OCI-LY3 (cell line): ENCODE data around the gene RAB11FIP4.
"Not testable (repeated sequence)": the region's sequence is repeated elsewhere in the genome, so short reads cannot be mapped to it uniquely, and the experiment has no call there.

Source experiments
- H2AFZ ChIP-seq: fragments of 200-600, 300-600 bp; shearing (Covaris generic); 2 replicates; pipeline ENCODE4 v1.6.0; 2014; ENCODE audit warnings: antibody characterized with exemption, low read depth, low read length
- H3K27ac ChIP-seq: fragments of 200-600, 300-600 bp; sonication (generic); 2 replicates; pipeline ENCODE4 v1.5.1; 2014; ENCODE audit warnings: mild to moderate bottlenecking, low read length, moderate library complexity, mixed read lengths
- H3K27me3 ChIP-seq: fragments of 200-600, 300-600 bp; sonication (generic); 2 replicates; pipeline ENCODE4 v1.6.1; 2014; ENCODE audit warnings: low read depth, low read length, mixed read lengths
- H3K36me3 ChIP-seq: fragments of 200-600, 300-600 bp; sonication (generic); replicated peaks from 2 replicates; pipeline ENCODE3; 2014; ENCODE audit warnings: low read depth, low read length, mixed read lengths
- H3K4me1 ChIP-seq: fragments of 300-600, 200-600 bp; sonication (generic); 2 replicates; pipeline ENCODE4 v1.6.1; 2014; ENCODE audit warnings: low read length, mixed read lengths
- H3K4me2 ChIP-seq: fragments of 200-600, 300-600 bp; sonication (generic); 2 replicates; pipeline ENCODE4 v1.6.1; 2014; ENCODE audit warnings: low read length, mixed read lengths
- H3K4me3 ChIP-seq: fragments of 300-600, 200-600 bp; sonication (generic); 2 replicates; pipeline ENCODE4 v1.5.1; 2014; ENCODE audit warnings: antibody characterized with exemption, mild to moderate bottlenecking, low read length, moderate library complexity
- H3K79me2 ChIP-seq: fragments of 300-600, 200-600 bp; shearing (Covaris generic); 2 replicates; pipeline ENCODE4 v1.6.1; 2014; ENCODE audit warnings: mild to moderate bottlenecking, low read length, mixed read lengths
- H3K9ac ChIP-seq: fragments of 300-600, 200-600 bp; shearing (Covaris generic); 2 replicates; pipeline ENCODE4 v1.6.0; 2014; ENCODE audit warnings: mild to moderate bottlenecking, low read length, moderate library complexity
- H3K9me3 ChIP-seq: fragments of 200-600, 300-600 bp; shearing (Covaris generic); 2 replicates; pipeline ENCODE4 v1.6.1; 2014; ENCODE audit warnings: low read length, mixed read lengths; ENCODE audit not compliant: insufficient read depth
- H4K20me1 ChIP-seq: fragments of 200-600, 300-600 bp; sonication (generic); 2 replicates; pipeline ENCODE4 v1.6.1; 2016; ENCODE audit warnings: low read length, mixed read lengths; ENCODE audit not compliant: insufficient read depth
- CTCF ChIP-seq: fragments of 200-600, 300-600 bp; sonication (generic); IDR thresholded peaks from 2 replicates; pipeline ENCODE4 v1.5.1; 2014; ENCODE audit warnings: antibody characterized with exemption, low read length, low read depth
- EZH2phosphoT487 ChIP-seq: fragments of 200-600 bp; shearing (Covaris generic); IDR thresholded peaks from 2 replicates; pipeline ENCODE4 v1.6.1; 2018; ENCODE audit warnings: antibody characterized with exemption, mixed run types, low read depth

RAB11FIP4 gene

GRCh38 chr17:31439716-31440115 lies 48.2 kb downstream of the RAB11FIP4 start:
- Histone ChIP-seq H4K20me1 (no peaks in the 10 kb centered on the region), H3K36me3 (no peaks in the 10 kb centered on the region), H3K27ac (no peak overlapping the region), H3K9me3 (no peaks in the 10 kb centered on the region), H3K9ac (no peak overlapping the region), H2AFZ (no peak overlapping the region), H3K79me2 (no peaks in the 10 kb centered on the region), H3K4me1 (peaks cover 6% of the 10 kb centered on the region; the same call in 1 of the 2 replicates), H3K27me3 (no peaks in the 10 kb centered on the region), H3K4me2 (no peak overlapping the region), H3K4me3 (no peak overlapping the region)
- no peak for TF ChIP-seq EZH2phosphoT487
- no peak for TF ChIP-seq CTCF

GRCh38 chr17:31442276-31442675 lies 50.8 kb downstream of the RAB11FIP4 start:
- Histone ChIP-seq H3K4me2 (no peak overlapping the region), H2AFZ (no peak overlapping the region), H3K27ac (no peak overlapping the region), H3K79me2 (no peaks in the 10 kb centered on the region), H3K4me1 (peaks cover 6% of the 10 kb centered on the region; the same call in 1 of the 2 replicates), H3K4me3 (no peak overlapping the region), H3K27me3 (no peaks in the 10 kb centered on the region), H3K9ac (no peak overlapping the region), H3K36me3 (no peaks in the 10 kb centered on the region), H3K9me3 (no peaks in the 10 kb centered on the region), H4K20me1 (no peaks in the 10 kb centered on the region)
- TF ChIP-seq CTCF (no peak), EZH2phosphoT487 (no peak)

- not testable (repeated sequence) for H4K20me1 ChIP-seq, H3K4me3 ChIP-seq, H3K4me2 ChIP-seq, H3K27ac ChIP-seq, H3K4me1 ChIP-seq, H3K79me2 ChIP-seq, H3K27me3 ChIP-seq, H3K9ac ChIP-seq, H2AFZ ChIP-seq, H3K9me3 ChIP-seq, H3K36me3 ChIP-seq
Measured at GRCh38 chr17:31442856-31443255, 51.4 kb downstream of the RAB11FIP4 start.

DNA sequence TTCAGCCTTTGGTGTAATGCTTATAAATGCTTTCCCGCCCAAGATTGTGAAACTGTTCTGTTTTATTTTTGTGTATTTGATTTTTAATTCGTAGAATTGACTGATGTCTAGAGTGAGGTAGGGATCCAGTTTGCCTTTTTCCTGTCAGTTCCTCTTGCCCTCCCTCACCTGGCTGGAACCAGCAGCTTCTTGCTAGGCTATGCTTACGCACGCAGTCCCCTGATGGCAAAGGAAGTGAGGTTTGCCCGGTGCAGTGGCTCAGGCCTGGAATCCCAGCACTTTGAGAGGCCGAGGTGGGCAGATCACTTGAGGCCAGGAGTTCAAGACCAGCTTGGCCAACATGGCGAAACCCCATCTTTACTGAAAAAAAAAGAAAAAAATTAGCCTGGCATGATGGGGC lies 51.9 kb downstream of the RAB11FIP4 start:
- no peaks in the 10 kb centered on the region for H3K9me3 ChIP-seq
- no peak overlapping the region for H3K27ac ChIP-seq
- H3K9ac ChIP-seq = no peak overlapping the region
- no peaks in the 10 kb centered on the region for H3K79me2 ChIP-seq
- H4K20me1 ChIP-seq = no peaks in the 10 kb centered on the region
- H2AFZ ChIP-seq = no peak overlapping the region
- H3K4me1 ChIP-seq = no peaks in the 10 kb centered on the region
- no peaks in the 10 kb centered on the region for H3K27me3 ChIP-seq
- no peaks in the 10 kb centered on the region for H3K36me3 ChIP-seq
- TF ChIP-seq CTCF (no peak), EZH2phosphoT487 (no peak)
- H3K4me3 ChIP-seq = no peak overlapping the region
- H3K4me2 ChIP-seq = no peak overlapping the region

DNA sequence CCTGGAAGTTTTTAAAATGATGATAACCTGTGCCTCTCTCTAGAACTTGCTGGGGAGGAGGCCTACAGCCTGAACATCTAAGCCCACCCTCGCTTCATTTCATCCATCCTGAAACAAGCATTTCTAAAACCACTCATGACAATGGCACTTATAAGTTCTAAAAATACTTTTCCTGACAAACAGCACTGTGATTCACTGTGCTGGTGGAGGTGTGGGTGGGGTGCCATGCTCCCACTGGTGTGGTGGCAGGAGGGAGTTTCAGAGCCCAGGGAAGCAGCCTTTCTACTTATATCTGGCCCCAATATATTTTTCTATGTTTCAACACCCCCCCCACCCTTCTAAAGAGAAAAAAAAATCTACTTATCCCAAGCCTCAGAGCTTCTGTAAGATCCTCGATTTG lies 52.6 kb downstream of the RAB11FIP4 start:
- no peaks in the 10 kb centered on the region for H4K20me1 ChIP-seq
- H2AFZ ChIP-seq = no peak overlapping the region
- no peaks in the 10 kb centered on the region for H3K36me3 ChIP-seq
- H3K4me3 ChIP-seq = no peak overlapping the region
- no peak overlapping the region for H3K9ac ChIP-seq
- TF ChIP-seq EZH2phosphoT487 (no peak), CTCF (no peak)
- no peak overlapping the region for H3K4me2 ChIP-seq
- no peaks in the 10 kb centered on the region for H3K79me2 ChIP-seq
- no peaks in the 10 kb centered on the region for H3K9me3 ChIP-seq
- no peak overlapping the region for H3K27ac ChIP-seq
- no peaks in the 10 kb centered on the region for H3K4me1 ChIP-seq
- no peaks in the 10 kb centered on the region for H3K27me3 ChIP-seq
